ENCODE data around the gene PGBD2.
"Not testable (repeated sequence)": the region's sequence is repeated elsewhere in the genome, so short reads cannot be mapped to it uniquely, and the experiment has no call there.

PGBD2 gene

DNA sequence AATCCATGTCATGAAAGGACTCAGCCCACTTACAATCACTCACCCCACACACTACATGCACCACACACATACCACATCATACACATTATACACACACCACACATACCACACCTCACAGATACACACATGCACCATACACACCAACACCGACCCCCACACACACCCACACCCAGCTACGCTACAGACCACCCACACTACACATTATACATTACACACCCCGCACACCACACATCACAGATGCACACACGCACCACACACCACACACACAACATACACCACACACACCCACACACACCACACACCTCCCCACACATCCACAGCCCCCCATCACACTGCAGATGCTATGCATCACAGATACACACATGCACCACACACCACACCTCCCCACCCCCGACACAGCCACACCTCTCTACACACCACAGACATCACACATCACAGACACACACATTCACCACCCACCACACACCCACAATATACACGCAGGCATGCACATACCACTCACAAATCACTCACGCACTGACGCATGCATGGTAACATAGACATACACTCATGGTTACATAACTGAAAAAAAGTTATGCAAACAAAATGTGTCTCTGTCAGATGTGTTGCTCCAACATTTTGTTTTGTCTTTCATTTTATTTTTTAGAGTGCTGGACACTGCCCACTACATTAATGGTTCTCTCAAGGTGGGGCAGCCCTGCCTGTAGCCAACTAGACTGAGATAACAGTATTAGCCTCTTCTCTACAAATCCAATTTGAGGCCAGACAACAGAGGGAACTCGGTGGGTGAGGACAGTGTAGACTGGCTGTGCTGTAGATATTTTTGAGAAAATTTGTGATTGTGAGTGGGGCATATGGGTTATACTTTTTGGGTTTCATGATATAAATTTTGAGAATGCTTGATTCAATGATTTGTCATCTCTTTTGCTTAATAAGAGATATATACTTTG is 15.2 kb upstream of the PGBD2 start:
- no peak for DNase-seq (ENCODE audit: low spot score)

DNA sequence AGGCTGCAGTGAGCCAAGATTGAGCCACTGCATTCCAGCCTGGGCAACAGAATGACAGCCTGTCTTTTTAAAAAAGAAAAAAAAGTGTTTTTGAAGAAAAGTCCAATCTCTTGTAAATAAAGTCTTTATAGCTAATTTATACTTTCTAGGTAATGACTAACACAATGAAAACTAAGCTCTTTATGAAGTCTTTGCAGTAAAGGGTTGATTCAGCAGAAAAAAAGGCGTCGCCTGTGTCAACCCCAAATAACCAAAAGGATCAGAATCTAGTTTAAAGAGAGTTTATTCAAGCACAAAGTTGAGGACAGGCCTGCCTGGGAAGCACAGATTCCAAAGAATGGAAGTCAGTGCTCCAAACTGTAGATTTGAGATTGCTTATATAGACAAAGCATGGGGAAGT is 14.3 kb upstream of the PGBD2 start:
- DNase-seq (ENCODE audit: low spot score) = no peak

DNA sequence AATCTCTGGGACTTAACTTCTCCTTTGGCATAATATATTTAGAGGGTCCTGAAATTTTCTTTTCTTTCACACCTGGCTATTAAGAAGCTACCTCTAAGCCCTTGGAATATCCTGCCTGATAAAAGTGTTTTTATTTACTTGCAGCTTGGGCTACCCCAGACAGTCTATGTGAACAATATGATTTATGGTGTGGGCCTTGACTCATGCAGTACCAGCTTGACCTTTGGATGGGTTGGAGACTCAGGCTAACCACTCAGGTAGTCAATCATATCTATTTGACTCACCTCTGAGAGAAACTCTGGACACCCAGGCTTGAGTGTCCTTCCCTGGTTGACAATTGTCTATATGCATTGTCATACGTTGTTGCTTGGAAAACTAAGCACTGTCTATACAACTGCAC is 13.4 kb upstream of the PGBD2 start:
- no peak for DNase-seq (ENCODE audit: low spot score)

DNA sequence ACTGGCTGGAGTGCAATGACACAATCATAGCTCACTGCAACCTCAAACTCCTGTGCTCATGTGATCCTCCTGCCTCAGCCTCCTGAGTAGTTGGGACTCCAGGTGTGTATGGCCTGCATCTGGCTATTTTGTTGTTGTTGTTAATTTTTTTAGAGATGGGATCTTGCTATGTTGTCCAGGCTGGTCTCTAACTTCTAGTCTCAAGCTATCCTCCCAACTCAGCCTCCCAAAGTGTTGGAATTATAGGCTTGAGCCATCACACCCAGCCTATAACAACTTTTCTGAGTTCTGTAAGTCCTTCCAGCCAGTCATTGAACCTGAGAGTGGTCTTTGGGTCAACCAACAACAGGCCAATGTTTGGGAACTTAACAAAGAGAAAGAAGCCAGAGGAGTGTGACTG is 11.2 kb upstream of the PGBD2 start:
- DNase-seq (ENCODE audit: low spot score) = no peak

DNA sequence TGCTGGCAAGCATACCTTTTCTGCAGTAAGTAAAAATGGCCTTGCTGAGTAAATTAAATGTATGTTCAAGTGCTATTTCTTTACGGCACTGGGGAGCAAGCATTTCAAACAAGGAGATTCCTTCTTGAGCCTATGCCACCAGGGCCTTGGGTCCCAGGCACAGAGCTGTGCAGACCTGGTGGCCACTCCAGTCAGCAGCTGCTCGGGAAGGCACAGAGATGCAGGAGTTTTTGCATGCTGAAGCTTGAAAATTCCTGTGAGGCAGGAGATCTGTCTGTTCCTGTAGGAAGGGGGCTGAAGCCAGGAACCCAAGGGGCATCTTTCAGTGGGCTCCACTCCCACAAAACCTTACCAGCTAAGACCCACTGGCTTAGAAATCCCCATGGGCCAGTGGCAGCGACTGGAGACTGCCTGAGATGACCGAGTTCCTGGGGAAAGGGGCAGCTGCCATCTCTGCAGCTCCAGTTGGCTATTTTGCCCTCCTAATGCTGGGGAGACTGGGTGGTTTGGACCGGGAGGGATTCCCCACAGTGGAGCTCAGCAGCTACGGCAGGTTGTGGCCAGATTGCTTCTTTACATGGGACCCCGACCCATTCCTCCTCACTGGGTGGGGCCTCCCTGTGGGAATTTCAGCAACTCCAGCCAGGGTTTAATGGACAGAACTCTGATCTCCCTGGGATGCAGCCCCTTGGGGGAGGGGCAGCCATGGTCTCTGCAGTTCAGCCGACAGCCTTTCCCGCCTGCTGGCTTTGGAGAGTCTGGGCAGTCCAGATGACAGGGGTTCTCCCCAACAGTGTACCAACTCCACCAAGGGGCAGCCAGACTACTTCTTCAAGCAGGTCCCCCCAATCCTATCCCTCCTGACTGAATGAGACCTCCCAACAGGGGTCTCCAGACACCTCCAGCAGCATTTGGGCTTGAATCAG is 8.4 kb upstream of the PGBD2 start:
- no peak for DNase-seq (ENCODE audit: low spot score)

DNA sequence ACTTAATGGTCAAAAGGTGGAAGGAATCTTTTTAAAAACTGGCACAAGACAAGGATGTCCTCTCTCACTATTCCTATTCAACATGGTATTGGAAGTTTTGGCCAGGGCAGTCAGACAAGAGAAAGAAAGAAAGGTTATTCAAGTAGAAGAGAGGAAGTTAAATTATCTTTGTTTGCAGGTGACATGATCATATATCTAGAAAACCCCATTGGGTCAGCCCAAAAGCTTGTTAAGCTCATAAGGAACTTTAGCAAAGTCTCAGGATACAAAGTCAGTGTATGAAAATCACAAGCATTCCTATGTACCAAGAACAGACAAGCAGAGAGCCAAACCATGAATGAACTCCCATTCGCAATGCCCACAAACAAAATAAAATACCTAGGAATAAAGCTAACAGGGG is 5.4 kb upstream of the PGBD2 start:
- DNase-seq (ENCODE audit: low spot score) = no peak

DNA sequence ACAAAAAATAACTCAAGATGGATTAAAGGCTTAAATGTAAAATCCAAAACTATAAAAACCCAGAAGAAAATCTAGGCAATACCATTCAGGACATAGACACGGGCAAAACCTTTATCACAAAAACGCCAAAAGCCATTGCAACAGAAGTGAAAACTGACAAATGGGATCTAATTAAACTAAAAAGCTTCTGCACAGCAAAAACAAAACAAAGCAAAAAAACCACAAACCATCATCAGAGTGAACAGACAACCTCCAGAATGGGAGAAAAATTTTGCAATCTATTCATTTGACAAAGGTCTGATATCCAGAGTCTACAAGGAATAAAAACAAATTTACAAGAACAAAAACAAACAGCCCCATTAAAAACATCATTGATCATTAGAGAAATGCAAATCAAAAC is 4.5 kb upstream of the PGBD2 start:
- DNase-seq (ENCODE audit: low spot score) = no peak

DNA sequence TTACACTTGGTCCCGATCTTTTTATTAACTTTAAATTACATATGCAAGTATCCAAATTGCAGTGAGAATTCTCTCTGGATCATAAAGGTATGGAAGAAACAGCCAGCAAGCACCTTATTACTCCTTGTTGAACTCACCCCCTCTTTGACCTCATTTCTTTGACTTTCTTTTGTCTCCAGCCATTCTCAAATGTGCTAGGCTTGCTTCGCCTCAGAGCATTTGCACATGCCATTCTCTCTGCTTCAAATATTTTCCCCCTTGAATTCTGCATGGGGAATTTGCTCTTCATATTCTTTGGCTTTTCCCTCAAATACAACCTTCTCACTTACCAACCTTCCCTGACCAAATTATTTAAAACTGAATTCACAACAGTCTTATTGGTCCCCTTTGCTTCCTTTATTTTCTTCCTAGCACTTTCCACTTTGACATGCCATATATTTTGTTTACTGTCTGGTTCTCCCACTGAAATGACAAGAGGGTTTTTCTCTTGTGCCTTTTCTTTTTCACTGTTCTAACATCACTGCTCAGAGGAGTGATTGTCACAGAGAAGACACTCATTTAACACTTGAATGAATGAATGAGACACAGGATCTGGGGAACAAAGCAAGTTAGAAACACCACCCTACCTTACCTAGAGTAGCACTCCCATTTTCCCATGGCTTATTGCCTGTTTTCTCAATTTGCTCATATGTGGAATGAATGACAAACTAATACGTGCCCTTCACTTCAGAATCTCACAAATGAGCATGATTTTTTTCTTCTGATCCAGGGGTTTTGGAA is 1.4 kb upstream of the PGBD2 start:
- no peak for DNase-seq (ENCODE audit: low spot score)

DNA sequence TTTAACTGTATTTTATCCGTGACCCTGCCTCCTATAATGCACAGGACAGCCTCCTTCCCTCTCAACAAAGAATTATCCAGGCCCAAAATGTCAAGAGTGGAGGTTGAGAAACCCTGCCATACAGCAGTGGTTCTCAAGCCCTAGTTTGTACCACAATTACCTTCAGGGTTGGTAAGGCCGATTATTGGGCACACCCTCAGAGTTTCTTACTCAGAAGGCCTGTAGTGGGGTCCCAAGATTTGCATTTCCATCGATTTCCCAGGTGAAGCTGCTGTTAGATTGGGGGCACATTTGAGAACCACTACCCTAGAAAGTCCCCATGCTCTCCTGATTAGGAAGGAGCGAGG is 400 bp upstream of the PGBD2 start:
- no peak for DNase-seq (ENCODE audit: low spot score)

DNA sequence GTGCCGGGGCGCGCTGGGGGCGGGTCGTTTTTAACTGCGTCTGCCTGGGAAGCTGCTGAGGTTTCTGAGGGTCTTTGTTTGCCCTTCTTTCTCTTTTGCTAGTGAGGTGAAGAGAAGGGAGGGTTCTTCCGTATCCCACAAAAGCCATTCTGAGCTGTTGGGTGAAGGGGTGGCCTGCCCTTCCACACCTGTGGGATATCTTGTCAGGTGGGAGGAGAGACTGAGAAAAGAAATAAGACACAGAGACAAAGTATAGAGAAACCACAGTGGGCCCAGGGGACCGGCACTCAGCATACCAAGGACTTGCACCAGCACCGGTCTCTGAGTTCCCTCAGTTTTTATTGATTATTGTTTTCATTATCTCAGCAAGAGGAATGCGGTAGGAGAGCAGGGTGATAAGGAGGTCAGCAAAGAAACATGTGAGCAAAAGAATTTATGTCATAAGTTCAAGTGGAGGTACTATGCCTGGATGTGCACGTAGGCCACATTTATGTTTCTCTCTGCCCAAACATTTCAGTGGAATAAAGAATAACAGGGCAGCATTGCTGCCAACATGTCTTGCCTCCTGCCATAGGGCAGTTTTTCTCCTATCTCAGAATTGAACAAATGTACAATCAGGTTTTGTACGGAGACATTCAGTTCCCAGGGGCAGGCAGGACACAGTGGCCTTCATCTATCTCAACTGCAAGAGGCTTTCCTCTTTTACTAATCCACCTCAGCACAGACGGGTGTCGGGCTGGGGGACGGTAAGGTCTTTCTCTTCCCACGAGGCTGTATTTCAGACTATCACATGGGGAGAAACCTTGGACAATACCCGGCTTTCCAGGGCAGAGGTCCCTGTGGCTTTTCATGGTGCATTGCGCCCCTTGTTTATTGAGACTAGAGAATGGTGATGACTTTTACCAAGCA is 972 bp downstream of the PGBD2 start:
- no peak for DNase-seq (ENCODE audit: low spot score)

DNA sequence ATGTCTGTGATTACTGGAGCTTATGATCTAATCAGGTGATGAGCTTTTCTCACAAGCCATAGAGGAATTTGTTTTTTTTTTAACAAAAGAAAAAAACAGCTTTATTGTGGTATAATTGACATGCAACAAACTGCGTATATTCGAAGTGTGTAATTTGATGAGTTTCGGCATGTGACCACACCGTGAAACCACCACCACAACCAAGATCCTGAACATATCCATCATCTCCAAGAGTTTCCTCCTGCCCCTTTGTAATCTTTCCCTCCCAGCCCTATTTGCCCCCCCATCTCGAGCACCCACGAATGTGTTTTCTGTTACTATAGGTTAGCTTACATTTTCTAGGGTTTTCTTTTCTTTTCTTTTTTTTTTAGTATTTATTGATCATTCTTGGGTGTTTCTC is 4.7 kb downstream of the PGBD2 start:
- DNase-seq (ENCODE audit: low spot score) = no peak

DNA sequence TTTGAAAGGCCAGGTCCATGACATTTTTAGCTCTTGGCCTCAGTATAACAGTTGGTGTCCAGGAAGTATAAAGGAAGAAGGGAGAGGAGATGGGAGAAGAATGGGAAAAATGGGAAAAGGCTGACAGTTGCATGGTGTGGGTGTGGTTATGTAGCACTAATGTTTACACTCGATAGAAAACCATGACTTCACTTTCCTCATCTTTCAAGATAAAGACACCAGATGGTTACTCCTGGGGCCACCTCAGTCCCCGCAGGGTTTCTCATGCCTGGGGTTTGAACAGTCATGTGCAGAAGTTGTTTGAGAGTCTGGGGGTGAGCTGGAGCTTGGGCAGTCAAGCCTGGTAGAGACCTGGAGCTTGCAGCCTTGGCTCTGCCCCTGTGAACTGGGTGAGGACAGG is 7.9 kb downstream of the PGBD2 start:
- no peak for DNase-seq (ENCODE audit: low spot score)

DNA sequence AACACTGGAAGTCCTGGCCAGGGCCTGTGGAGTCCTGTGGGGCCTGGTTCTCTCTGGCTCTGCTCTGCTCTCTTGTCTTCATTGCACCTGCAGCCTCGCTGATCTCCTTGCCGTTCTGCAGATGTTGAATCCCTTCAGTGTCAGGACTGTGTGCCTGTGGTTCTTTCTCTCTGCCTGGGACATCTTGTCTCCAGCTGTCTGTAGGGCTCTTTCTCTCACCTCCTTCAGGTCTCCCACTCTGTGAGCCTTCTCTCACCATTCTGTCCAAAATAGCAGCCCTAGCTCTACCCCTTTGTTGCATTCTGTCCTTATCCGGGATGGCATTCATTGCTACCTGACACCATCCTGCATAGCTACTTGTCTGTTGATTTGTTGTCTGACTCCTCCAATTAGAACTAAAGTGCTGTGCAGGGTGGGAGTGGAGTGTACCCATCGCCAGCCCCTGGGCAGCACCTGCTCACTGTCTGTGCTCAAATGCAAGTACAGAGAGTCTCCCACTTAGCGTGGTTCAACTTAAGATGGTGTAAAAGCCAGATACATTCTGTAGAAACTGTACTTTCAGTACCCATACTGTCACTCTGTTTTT is 8.9 kb downstream of the PGBD2 start:
- DNase-seq (ENCODE audit: low spot score) = no peak

DNA sequence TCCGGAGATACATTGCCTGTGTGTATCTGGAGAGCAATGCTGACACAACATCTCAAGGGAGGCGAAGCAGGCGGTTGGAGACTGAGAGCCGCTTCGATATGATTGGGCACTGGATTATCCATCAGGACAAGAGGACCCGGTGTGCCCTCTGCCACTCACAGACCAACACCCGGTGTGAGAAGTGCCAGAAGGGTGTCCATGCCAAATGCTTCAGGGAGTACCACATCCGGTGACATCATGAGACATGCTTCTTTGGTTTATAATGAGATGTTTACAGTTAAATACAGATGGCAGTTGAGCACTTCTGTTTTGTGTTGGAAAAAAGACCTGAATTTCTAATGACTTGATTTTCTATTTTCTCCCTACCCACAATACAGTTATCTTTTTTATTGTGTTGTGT is 12.1 kb downstream of the PGBD2 start:
- DNase-seq (ENCODE audit: low spot score) = no peak

DNA sequence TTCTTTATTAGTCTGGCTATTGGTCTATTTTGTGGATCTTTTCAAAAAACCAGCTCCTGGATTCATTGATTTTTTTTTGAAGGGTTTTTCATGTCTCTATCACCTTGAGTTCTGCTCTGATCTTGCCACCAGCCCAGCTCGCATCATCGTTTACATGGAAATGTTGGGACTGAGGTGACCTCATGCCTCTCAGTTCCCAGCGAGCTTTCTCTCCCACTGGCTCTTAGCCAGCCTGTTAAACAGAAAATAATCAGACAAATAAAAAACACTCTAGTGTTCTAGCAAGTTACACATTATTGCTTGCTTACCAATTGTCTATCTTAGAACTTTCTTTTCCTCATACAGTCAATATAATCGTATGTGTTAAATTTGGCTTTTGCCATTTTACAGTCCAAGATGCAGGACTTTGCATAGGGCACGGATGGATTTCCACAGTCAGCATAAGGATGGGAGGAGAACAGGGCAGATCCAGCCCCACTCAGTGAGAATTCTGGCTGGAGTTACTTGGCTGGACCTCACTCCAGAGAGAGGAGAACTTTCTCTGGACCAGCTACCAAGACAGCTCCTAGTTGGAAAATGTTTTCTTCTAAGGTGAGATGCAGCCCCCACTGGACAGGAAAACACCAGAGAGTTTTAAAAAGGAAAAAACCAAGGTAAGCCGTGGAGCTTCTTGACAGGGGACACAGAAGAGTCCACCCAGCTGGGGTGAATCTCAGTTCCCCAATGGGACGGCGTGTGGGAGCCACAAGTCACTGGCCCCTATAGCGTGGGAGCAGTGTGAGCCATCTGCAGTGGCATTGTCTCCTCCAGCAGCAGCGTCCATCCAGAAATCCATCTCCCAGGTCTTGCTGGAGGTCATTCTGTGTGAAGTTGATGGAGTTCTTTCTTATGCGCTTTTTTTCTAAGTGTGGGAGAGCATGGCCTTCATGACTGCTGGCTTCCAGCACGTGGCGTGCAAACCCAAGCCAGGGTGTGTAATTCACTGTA is 17.6 kb downstream of the PGBD2 start:
- DNase-seq (ENCODE audit: low spot score) = no peak

DNA sequence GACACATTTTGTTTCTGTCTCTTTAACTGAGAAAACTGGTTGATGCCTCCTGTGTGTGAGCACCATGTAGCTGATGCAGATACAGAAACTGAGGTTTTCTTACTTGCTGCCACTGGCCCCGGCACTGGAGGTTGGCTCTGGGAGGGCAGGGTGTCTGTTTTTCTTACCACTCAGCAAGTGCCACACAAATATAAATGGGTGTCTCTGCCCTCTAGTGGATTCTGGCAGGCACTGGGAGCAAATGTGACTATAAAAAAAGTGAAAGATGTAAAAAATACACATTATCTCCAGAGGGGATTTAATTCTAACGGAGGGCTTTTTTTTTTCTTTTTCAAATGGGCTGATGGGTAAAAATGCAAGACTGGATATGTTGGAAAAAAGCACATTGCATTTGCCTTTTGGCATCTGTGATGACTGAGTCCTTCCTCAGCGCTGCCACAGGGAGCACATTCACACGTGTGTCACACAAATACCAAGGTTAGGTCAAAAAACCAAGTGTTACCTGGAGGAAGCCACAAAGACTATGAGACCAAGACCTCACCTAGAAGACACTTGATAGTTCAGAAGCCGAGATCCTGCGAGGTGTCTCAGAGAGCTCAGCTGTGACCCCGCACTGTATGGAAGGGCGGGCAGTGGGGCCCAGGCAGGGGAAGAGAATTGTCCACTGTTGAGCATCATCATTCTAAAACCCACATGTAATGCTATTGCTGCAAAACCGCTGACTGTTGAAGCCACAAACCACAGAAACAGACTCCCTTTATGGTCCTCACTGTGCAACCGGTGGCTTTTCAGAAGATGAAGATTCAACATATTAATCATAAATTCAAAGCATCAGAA is 18.9 kb downstream of the PGBD2 start:
- peak; percentile 55 for DNase-seq (ENCODE audit: low spot score)

DNA sequence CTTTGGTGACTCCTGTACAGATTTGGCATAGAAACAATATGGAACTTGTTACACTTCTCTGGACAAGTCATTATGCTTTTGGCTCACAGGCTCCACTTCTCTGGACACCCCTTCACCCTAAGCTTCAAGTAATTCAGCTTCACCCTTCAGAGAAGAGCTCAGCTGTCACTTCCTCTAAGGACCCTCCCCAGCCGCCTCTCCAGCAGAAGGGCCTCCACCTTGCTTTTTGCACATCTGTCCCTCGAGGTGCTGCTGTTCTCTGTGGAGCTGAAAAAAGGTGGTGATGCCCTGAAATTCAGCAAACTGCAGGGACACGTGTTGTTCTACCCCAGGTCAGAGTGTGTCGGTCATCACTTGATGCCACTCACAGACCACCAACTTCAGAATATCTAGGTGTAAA is 19.8 kb downstream of the PGBD2 start:
- DNase-seq (ENCODE audit: low spot score) = not testable (repeated sequence)

DNA sequence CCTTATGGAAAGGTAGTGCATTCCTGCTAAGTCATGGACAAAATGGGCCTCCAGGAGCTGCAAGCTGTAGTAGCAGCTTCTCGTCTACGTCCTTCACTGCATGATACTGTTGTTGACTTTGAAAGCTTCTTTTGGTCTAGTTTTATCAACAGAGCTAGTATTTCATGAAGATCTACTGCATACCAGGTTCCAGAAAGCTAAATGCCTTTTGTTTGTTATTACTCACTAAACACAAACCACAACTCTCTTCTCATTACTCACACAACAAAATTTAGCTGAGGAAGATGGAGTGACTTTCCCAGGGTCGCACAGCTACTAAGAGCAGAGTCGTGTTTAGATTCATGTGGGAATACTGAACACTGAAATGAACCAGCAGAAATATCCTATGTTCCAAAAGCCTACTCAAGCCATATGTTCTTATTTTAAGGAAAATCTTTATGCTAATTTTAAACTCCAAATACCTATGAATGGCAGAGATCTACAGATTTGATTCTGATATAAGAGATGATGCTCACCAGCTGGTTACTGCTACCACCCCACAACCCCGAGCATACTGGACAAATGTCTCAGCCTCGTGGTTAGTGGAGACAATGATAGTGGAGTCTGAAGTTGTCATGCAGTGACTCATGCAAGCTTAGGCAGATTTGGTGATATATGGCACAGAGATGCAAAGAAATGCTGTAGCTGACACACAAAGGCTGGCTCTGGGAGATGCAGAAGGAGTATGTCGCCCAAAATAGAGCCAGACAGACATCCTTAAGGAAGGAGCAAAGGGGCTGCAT is 20.6 kb downstream of the PGBD2 start:
- no peak for DNase-seq (ENCODE audit: low spot score)

Measured in CD4-positive, alpha-beta T cell treated with Interleukin-6 at 100 ng/mL for 8 hours (primary cell).